Measurements from ENCODE around the gene UBL4B. TPM values are rescaled to one million over a fixed set of nuclear protein-coding genes. Genes with fewer than 3 reads are reported as not detected.

Gene UBL4B
- total and polyA plus RNA-seq, 9 of the 15 experiments (the other 6 are each of a cell fraction or from before 2014, with no cell fraction given), result not detected

GRCh38 chr1:110118636-110119396 lies 6.6 kb downstream of the UBL4B start (continued):
- no peak for TF ChIP-seq PBX2 (CRISPR knock-in tag; IDR thresholded peaks at IDR 0.05; ENCODE audit: low read depth)
- TF ChIP-seq PBX2 (tag; conservative IDR thresholded peaks at IDR 0.05; ENCODE audit: low read depth), result no peak
- TF ChIP-seq ZNF444 (CRISPR knock-in tag; IDR thresholded peaks at IDR 0.05), result no peak
- no peak for TF ChIP-seq MITF (IDR thresholded peaks at IDR 0.05)
- TF ChIP-seq CREM (IDR thresholded peaks at IDR 0.05; ENCODE audit: low read depth), result no peak
- TF ChIP-seq POLR2AphosphoS5 (IDR thresholded peaks at IDR 0.05; ENCODE audit: control insufficient read depth, insufficient read depth, low read depth, low read length), result no peak
- no peak for TF ChIP-seq ZBTB26 (CRISPR knock-in tag; IDR thresholded peaks at IDR 0.05)
